Measurements from ENCODE around the gene MARVELD3. TPM values are rescaled to one million over a fixed set of nuclear protein-coding genes. Genes with fewer than 3 reads are reported as not detected.
"Not testable (repeated sequence)": the region's sequence is repeated elsewhere in the genome, so short reads cannot be mapped to it uniquely, and the experiment has no call there.

The MARVELD3 gene
- total and polyA plus RNA-seq, 8 donors = 9.7 to 16.0 (median 12.8) TPM

DNA sequence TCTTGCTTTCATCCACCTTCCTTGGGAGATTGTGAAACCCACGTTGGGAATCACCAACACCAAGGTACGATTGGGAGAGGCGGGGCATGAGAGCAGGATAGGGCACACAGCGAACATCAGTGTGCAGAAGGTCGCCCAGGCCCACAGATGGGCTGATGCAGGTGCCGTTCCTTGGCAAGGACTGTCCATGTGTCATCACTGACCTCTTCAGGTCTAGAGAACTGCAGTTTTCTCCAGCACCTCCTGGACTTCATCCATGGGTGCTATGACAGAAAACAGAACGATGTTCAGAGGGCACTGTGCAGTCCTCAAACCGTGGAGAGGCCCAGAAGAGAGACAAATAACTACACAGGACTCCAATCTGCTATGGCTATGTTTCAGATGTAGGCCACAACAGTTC lies 25.2 kb upstream of the MARVELD3 start:
- H3K4me3 ChIP-seq = no peak overlapping the region
- H3K27ac ChIP-seq = no peak overlapping the region
- no peak for ATAC-seq
- 58 to 69% methylated on average over 8 of the region's 8 CpGs for WGBS, 2 donors
- TF ChIP-seq, protein P1, sequence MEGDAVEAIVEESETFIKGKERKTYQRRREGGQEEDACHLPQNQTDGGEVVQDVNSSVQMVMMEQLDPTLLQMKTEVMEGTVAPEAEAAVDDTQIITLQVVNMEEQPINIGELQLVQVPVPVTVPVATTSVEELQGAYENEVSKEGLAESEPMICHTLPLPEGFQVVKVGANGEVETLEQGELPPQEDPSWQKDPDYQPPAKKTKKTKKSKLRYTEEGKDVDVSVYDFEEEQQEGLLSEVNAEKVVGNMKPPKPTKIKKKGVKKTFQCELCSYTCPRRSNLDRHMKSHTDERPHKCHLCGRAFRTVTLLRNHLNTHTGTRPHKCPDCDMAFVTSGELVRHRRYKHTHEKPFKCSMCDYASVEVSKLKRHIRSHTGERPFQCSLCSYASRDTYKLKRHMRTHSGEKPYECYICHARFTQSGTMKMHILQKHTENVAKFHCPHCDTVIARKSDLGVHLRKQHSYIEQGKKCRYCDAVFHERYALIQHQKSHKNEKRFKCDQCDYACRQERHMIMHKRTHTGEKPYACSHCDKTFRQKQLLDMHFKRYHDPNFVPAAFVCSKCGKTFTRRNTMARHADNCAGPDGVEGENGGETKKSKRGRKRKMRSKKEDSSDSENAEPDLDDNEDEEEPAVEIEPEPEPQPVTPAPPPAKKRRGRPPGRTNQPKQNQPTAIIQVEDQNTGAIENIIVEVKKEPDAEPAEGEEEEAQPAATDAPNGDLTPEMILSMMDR (IDR thresholded peaks at IDR 0.05) = no peak
- H3K27me3 ChIP-seq = no peaks in the 10 kb centered on the region
- no peak for DNase-seq
- no peaks in the 10 kb centered on the region for H3K4me1 ChIP-seq
- FAIRE-seq = no peak
- intact Hi-C loops (cut with DNase I) = no loop called here
- no peaks in the 10 kb centered on the region for H3K9me3 ChIP-seq
- no peaks in the 10 kb centered on the region for H3K36me3 ChIP-seq

DNA sequence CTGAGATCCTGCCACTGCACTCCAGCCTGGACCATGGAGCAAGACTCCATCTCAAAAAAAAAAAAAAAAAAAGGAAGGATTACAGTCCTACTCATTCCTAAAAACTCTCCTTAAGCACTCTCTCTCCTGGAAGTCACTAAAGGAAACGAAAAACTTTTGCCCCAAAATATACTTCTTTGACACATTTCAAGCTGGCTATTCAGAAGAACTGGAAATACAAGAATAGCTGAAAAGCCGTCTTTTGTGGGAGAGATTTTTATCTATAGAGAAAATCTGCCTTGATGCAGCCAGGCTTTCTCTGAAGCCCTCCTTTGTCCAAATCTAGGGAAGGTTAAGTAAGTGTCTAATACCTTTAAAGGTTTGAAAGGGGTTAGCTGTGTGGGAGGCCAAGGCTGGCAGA lies 16.9 kb upstream of the MARVELD3 start:
- no peak overlapping the region for H3K27ac ChIP-seq
- DNase-seq (no peak), ATAC-seq (no peak), FAIRE-seq (no peak)
- no peaks in the 10 kb centered on the region for H3K4me1 ChIP-seq
- TF ChIP-seq, protein P1 (IDR thresholded peaks at IDR 0.05) = no peak
- H3K9me3 ChIP-seq = no peaks in the 10 kb centered on the region
- H3K27me3 ChIP-seq = no peaks in the 10 kb centered on the region
- no peak overlapping the region for H3K4me3 ChIP-seq
- 48 to 58% methylated on average over 2 of the region's 2 CpGs for WGBS, 2 donors
- no peaks in the 10 kb centered on the region for H3K36me3 ChIP-seq
- intact Hi-C loops (cut with DNase I) = no loop called here

DNA sequence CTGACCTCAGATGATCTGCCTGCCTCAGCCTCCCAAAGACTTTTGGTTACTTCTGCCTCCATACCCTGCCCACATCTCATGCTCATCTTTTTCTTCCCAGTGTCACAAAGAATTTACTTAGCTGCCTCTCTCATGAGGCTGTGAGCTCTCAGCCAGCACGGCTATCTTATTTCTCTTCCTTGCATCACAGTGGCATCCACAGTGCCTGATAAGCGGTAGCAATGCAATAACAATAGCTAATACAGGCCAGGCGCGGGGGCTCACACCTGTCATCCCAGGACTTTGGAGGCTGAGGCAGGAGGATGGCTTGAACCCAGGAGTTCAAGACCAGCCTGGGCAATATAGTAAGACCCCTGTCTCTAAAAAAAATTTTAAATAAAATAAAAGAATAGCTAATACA lies 15.5 kb upstream of the MARVELD3 start:
- TF ChIP-seq, protein P1 (IDR thresholded peaks at IDR 0.05) = no peak
- intact Hi-C loops (cut with DNase I) = loop anchor here in 1 of 3 donors (10.0 kb wide), 1 partner anchor 196 kb away; no protein-coding TSS in a partner anchor

DNA sequence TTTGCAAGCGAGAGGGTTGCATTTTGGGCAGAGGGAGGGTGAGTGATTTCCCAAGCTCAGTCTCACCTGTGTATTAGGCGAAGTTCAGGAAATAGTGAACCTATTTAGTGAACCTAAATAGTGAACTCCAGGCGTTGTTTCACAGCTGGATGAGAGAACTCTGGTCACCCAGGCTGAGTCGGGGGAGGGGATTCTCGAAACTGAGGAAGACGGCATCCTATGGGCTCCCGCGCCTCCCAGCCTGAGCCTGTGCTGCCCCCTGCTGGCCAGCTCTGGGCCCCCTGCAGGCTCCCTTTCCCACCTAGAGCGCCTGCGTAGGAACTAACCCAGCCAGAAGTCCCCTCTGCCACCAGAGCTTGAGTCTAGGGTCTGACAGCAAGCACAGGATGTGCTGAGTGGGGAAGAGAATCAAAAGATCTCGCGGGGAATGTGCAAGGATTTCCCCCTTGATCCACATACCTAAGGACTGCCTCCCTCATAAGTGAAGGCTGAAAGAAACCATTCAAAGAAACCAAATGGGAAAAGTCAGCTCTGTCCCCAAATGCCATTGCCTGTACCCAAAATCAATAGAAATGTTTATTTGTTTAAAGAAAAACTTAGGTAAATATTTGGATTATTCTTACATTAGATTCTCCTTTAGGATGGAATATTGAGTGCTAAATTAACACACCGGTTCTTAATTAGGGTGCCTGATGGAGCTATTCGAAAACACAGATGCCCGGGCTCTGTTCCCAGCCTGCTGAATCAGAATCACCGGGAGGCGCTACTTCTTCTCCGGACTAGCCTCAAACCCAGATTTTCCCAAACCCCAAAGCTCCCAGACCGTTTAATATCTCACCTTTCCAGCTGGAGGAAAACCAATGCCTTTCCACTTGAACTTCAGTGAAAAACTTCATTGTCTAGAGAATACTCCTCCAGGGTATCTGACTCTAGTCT lies 14.8 kb upstream of the MARVELD3 start:
- intact Hi-C loops (cut with DNase I) = loop anchor here in 1 of 3 donors (10.0 kb wide), 1 partner anchor 196 kb away; no protein-coding TSS in a partner anchor
- H3K27ac ChIP-seq = no peak overlapping the region
- ATAC-seq (peak; percentile 98 to 100 (median 99)), FAIRE-seq (no peak), DNase-seq (peak; percentile 62 to 98 (median 86))
- H3K9me3 ChIP-seq = no peaks in the 10 kb centered on the region
- H3K27me3 ChIP-seq = no peaks in the 10 kb centered on the region
- H3K4me3 ChIP-seq = no peak overlapping the region
- 6 to 7% methylated on average over 19 of the region's 19 CpGs for WGBS, 2 donors
- H3K36me3 ChIP-seq = no peaks in the 10 kb centered on the region
- H3K4me1 ChIP-seq = no peaks in the 10 kb centered on the region
- TF ChIP-seq, protein P1 (IDR thresholded peaks at IDR 0.05) = peak; percentile 91 to 93 (median 93)

More for the DNA sequence above, 15.5 kb upstream of the MARVELD3 start:
- Histone ChIP-seq H3K4me1 (no peaks in the 10 kb centered on the region), H3K9me3 (no peaks in the 10 kb centered on the region), H3K27me3 (no peaks in the 10 kb centered on the region), H3K4me3 (no peak overlapping the region), H3K36me3 (no peaks in the 10 kb centered on the region), H3K27ac (no peak overlapping the region)
- FAIRE-seq (no peak), DNase-seq (no peak), ATAC-seq (no peak)
- 56% methylated on average over 4 of the region's 4 CpGs for WGBS, 2 donors

DNA sequence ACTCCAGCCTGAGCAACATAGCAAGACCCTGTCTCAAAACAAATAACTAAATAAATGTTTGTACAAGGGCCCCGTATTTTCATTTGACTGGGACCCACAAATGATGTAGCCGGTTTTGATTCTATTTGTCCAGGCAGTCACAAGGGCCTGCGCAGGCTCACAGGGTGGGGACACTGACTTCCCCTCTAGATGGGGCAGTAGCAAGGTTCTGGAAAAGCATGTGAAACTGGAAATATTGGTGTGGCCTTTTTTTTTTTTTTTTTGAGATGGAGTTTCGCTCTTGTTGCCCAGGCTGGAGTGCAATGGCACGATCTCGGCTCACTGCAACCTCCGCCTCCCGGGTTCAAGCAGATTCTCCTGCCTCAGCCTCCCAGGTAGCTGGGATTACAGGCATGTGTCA lies 11.0 kb upstream of the MARVELD3 start:
- FAIRE-seq, H3K27ac ChIP-seq, H3K4me3 ChIP-seq, H3K36me3 ChIP-seq, H3K27me3 ChIP-seq, ATAC-seq, H3K9me3 ChIP-seq, H3K4me1 ChIP-seq, DNase-seq: not testable (repeated sequence)
- intact Hi-C loops (cut with DNase I) = loop anchor here in 1 of 3 donors (10.0 kb wide), 1 partner anchor 200 kb away; no protein-coding TSS in a partner anchor
- WGBS, 2 donors = 85 to 90% methylated on average over 8 of the region's 8 CpGs
